HepG2 (cell line): ENCODE data around the gene CTCF. TPM values are rescaled to one million over a fixed set of nuclear protein-coding genes. Genes with fewer than 3 reads are reported as not detected.

Experiments used
- ATF7-NPFF ChIP-seq: sonication (generic); formaldehyde crosslinking; IDR thresholded peaks from 2 replicates; pipeline ENCODE4 v1.8.1; 2023; ENCODE audit warnings: mild to moderate bottlenecking, low read depth, missing genetic modification reagents, moderate library complexity
- CSRNP2 ChIP-seq: sonication (generic); formaldehyde crosslinking; conservative IDR thresholded peaks from 2 replicates; pipeline ENCODE4 v1.8.0; 2022; ENCODE audit warnings: low read depth, missing genetic modification reagents
- GMEB1 ChIP-seq: sonication (generic); formaldehyde crosslinking; IDR thresholded peaks from 2 replicates; pipeline ENCODE4 v1.5.1; 2020; ENCODE audit warnings: missing genetic modification reagents, mild to moderate bottlenecking, borderline replicate concordance
- HNRNPLL ChIP-seq: fragments of 200-400 bp; formaldehyde crosslinking; IDR thresholded peaks from 2 replicates; pipeline ENCODE4 v1.6.1; 2017; ENCODE audit warnings: mild to moderate bottlenecking, low read depth, low read length; ENCODE audit not compliant: poor library complexity, severe bottlenecking
- JUN ChIP-seq: sonication (generic); formaldehyde crosslinking; IDR thresholded peaks from 2 replicates; pipeline ENCODE4 v1.4.0; 2020; ENCODE audit warnings: mild to moderate bottlenecking, missing genetic modification reagents
- KLF6 ChIP-seq: IDR thresholded peaks from 2 replicates; pipeline ENCODE4 v1.8.0; 2016; ENCODE audit warnings: missing biosample characterization, missing genetic modification reagents
- MTA1 ChIP-seq: sonication (generic); formaldehyde crosslinking; IDR thresholded peaks from 2 replicates; pipeline ENCODE4 v1.4.0; 2020; ENCODE audit warnings: missing genetic modification reagents, mild to moderate bottlenecking, borderline replicate concordance
- SIN3B ChIP-seq: fragments of 150-350 bp; IDR thresholded peaks from 2 replicates; pipeline ENCODE4 v1.6.1; 2014; ENCODE audit warnings: low read length
- STAT5B ChIP-seq: sonication (generic); formaldehyde crosslinking; IDR thresholded peaks from 2 replicates; pipeline ENCODE4 v1.4.0; 2020; ENCODE audit warnings: missing genetic modification reagents
- ZFP82 ChIP-seq: sonication (generic); formaldehyde crosslinking; IDR thresholded peaks from 2 replicates; pipeline ENCODE4 v1.5.1; 2020; ENCODE audit warnings: mild to moderate bottlenecking, missing genetic modification reagents, borderline replicate concordance
- ZNF160 ChIP-seq: sonication (generic); formaldehyde crosslinking; IDR thresholded peaks from 2 replicates; pipeline ENCODE4 v1.8.0; 2022; ENCODE audit warnings: mild to moderate bottlenecking, inconsistent platforms, missing genetic modification reagents
- ZNF354B ChIP-seq: sonication (generic); formaldehyde crosslinking; IDR thresholded peaks from 2 replicates; pipeline ENCODE4 v1.8.0; 2022; ENCODE audit warnings: mild to moderate bottlenecking, missing genetic modification reagents
- ZNF382 ChIP-seq: sonication (generic); formaldehyde crosslinking; IDR thresholded peaks from 2 replicates; pipeline ENCODE4 v1.5.0; 2020; ENCODE audit warnings: missing genetic modification reagents, mild to moderate bottlenecking, borderline replicate concordance
- ZNF503 ChIP-seq: sonication (generic); formaldehyde crosslinking; IDR thresholded peaks from 2 replicates; pipeline ENCODE4 v1.4.0; 2020; ENCODE audit warnings: missing genetic modification reagents
- ZNF646 ChIP-seq: sonication (generic); formaldehyde crosslinking; IDR thresholded peaks from 2 replicates; pipeline ENCODE4 v1.9.0; 2021; ENCODE audit warnings: mild to moderate bottlenecking, missing genetic modification reagents
- ZNF670 ChIP-seq: sonication (generic); formaldehyde crosslinking; IDR thresholded peaks from 2 replicates; pipeline ENCODE4 v1.8.0; 2022; ENCODE audit warnings: mild to moderate bottlenecking, missing genetic modification reagents, borderline replicate concordance
- polyA plus RNA-seq, 8 experiments: library from polyadenylated mRNA; depleted of rRNA in 3 of 8; stranded (reverse) in 7 of 8; unstranded in 1 of 8; fragments of >200 nt; fragmentation: Illumina TruSeq in 4 of 8; extraction: Trizol in 4 of 8; gene quantifications; 2 replicates each; pipeline versions ENCODE4 v1.2.1 to v1.2.3, GENCODE V29; 2011 to 2016; ENCODE audit warnings: low read depth in 4 of 8, missing spikeins in 1 of 8, mixed read lengths in 1 of 8; ENCODE audit not compliant: insufficient read depth in 1 of 8
- total RNA-seq, 5 experiments: library from RNA; depleted of rRNA; stranded (reverse); fragments of >200 nt; fragmentation: Illumina TruSeq; extraction: Trizol; gene quantifications; 2 replicates each; pipeline ENCODE4 v1.2.3, GENCODE V29; 2016; ENCODE audit warnings: low read depth in 1 of 5

The CTCF gene
- total and polyA plus RNA-seq, 2 of the 13 experiments (the other 11 are each of a cell fraction or from before 2014, with no cell fraction given): 19.5 to 37.5 TPM

- TF ChIP-seq ZNF646 (CRISPR knock-in tag) (no peak), ZNF354B (0 out of 2 replicates have a peak, but pooled peaks have one; percentile 65), SIN3B (no peak), ZNF503 (0 out of 2 replicates have a peak, but pooled peaks have one; percentile 11), STAT5B (CRISPR knock-in tag) (0 out of 2 replicates have a peak, but pooled peaks have one; percentile 2), ZFP82 (CRISPR knock-in tag) (0 out of 2 replicates have a peak, but pooled peaks have one; percentile 58), MTA1 (no peak; the same call in 1 of the 2 replicates), GMEB1 (CRISPR knock-in tag) (peak; percentile 64; the same call in 1 of the 2 replicates), ATF7-NPFF (CRISPR knock-in tag) (peak; percentile 16; the same call in 1 of the 2 replicates), CSRNP2 (CRISPR knock-in tag) (no peak), ZNF382 (CRISPR knock-in tag) (no peak), ZNF670 (CRISPR knock-in tag) (peak; percentile 73; the same call in 1 of the 2 replicates), ZNF160 (peak; percentile 71; the same call in 1 of the 2 replicates), HNRNPLL (peak; percentile 35), JUN (CRISPR knock-in tag) (no peak), KLF6 (CRISPR knock-in tag) (peak; percentile 57)
These were observed 104.5 kb downstream of the CTCF start, which contains the start of the genes C16orf86 and ENKD1 (continued) for GRCh38 chr16:67666559-67667452.
